Stimulated activated naive CD4-positive, alpha-beta T cell treated with Interleukin-2 at 50 U/mL for 16 hours (primary cell): ENCODE data around the gene SAMD15.
"Not testable (repeated sequence)": the region's sequence is repeated elsewhere in the genome, so short reads cannot be mapped to it uniquely, and the experiment has no call there.

Experiments used
- DNase-seq: peaks from one replicate; lab custom pipeline; 2025; lab: John Stamatoyannopoulos, UW

SAMD15 gene

DNA sequence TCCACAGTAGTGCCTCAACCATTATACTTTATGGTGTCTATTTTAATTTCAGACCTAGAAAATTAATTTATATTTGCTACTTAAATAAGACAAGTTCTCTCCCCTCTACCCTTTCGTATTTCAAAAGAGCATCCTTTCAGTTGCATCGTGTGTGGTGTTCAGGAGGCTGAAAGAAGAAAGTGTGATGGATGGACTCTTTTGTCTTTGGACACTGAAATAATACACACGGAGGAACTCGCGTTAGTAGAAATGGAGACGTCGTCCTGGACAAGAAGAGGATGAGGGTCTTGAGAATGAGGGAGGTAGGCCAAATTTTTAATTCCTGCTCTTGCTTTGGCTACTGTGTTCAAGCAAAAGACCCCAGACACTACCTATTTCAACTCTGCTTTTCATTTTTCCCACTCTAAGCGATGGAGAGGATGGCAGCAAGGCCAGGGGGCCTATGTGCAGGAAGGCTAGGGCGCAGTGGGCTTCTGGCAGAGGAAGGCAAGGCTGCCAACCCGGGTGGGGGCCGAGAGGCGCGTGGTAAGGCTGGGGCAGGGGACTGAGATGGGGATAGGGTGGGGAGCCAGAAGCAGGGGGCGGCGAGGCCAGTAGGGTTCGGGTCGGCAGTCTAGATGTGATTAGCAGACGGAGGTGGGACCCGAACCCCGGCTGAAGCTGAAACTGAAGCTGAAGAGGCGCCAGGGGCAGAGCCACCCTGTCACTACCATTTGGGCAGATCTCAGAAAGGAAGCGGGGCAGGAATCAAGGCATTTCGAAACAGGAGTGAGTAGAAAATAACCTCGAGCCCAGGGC, 1.0 kb upstream of the SAMD15 start:
- DNase-seq = peak; percentile 40

DNA sequence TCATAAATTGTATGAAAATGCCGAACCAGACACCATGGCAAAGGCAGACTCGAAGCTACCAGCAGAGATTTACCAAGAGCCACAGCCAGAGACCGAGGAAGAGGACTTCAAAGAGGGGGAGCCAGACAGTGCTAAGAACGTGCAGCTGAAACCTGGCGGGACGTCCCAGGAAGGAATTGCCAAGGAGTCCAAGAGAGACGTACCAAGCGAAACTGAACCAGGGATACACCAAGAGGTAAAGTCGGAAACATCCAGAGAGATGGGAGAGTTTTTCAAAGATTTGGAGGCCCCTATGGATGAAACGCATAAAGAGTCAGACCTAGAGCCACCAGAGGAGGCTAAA, 294 bp downstream of the SAMD15 start:
- no peak for DNase-seq

DNA sequence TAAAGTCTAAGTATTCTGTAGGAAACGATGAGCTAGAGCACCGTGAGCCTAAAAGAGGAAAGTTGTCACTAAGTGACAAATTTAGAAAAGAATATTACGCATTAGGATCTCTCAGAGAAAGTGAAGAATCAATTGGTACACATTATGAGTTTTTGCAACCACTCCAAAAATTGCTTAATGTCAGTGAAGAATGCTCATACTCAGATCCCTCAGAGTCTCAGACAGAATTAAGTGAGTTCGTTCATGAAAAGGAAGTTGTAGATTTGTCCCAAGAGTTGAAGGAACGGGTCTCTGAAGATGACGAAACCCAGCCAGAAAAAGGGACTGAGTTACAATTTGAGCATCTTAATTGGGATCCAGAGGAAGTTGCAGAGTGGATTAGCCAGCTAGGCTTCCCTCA, 1.5 kb downstream of the SAMD15 start:
- DNase-seq = no peak

DNA sequence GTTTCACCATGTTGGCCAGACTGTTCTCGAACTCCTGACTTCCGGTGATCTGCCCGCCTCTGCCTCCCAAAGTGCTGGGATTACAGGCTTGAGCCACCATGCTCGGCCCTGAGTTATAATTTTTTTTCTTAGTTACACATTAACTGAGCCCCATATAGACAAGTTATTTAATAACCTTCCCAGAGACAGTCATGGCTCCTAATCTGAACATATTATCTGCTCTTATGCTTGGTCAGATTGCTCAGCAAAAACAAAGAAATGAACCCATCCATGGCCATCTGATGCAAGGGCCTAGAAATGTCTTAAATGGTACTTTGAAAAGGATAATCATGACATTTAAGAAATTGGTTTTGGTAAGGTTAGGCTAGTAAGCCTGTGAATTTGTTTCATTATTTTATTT, 13.0 kb downstream of the SAMD15 start:
- no peak for DNase-seq

GRCh38 chr14:77400216-77400615, 23.0 kb downstream of the SAMD15 start:
- DNase-seq = no peak

GRCh38 chr14:77403768-77404167, 26.6 kb downstream of the SAMD15 start:
- no peak for DNase-seq

- DNase-seq = no peak
Observed at GRCh38 chr14:77406086-77406485, 28.9 kb downstream of the SAMD15 start.

DNA sequence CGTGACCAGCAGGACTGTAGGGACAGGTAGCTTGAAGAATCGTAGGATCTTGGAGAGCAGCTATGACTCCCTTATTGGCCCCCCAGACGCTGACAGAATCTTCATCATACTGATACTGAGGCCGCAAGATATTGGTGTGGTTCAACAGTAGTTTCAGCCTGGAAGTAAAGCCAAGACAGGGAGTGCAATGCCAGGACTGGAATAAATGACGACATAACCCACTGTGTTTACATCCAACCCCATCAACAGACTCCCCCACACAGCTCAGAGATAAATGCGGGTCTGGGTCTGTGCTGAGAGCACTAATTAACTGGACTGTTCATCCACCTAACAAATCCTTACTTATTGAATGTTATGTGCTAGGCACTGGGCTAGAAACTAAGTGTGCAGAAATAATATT, 29.5 kb downstream of the SAMD15 start:
- no peak for DNase-seq

- DNase-seq = no peak
Observed at GRCh38 chr14:77407158-77407557, 30.0 kb downstream of the SAMD15 start.

DNA sequence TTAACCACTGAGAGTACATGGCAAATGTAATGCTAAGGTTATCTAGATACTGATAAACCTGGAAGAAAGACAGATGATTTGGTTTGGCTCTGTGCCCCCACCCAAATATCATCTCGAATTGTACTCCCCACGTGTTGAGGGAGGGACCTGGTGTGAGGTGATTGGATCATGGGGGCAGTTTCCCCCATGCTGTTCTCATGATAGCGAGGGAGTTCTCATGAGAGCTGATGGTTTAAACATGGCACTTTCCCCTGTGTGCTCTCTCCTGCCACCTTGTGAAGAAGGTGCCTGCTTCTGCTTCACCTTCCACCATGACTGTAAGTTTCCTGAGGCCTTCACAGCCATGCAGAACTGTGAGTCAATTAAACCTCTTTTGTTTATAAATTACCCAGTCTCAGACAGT, 32.0 kb downstream of the SAMD15 start:
- no peak for DNase-seq

DNA sequence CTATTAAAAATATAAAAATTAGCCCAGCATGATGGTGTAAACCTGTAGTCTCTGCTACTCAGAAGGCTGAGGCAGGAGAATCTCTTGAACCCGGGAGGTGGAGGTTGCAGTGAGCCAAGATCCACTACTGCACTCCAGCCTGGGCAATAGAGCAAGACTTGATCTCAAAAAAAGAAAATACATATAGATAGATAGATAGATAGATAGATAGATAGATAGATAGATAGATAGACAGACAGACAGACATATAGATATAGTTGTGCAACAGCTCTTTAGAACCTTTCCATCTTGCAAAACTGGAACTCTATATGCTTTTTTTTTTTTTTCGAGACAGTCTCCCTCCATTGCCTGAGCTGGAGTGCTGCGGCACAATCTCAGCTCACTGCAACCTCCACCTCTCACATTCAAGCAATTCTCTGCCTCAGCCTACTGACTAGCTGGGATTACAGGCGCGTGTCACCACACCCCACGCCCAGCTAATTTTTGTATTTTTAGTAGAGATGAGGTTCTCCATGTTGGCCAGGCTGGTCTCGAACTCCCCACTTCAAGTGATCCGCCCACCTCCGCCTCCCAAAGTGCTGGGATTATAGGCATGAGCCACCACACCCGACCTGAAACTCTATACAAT, 38.3 kb downstream of the SAMD15 start:
- DNase-seq = not testable (repeated sequence)

- not testable (repeated sequence) for DNase-seq
Observed at GRCh38 chr14:77416098-77416497, 38.9 kb downstream of the SAMD15 start.

GRCh38 chr14:77416836-77417235, 39.7 kb downstream of the SAMD15 start:
- no peak for DNase-seq

- DNase-seq = no peak
Observed at GRCh38 chr14:77421201-77421600, 44.0 kb downstream of the SAMD15 start.

DNA sequence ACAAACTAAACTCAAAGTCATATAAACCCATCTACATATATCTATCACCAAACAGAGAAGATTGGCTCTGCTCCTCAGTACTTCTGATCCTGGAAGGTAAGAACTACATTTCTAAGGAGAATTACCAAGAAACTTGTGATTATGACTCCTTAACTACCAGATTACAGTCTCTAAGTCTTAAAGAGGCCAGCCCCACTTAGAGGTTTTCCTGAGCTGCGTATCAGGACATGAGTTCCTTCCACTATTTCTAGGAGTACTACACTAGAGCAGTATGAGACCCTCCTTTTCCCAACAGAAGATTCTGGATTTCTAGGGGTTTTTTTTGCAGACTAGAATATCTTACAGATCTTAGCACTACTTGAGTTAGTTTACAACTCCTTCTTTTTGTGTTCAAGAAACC, 46.2 kb downstream of the SAMD15 start, which contains the start of gene NOXRED1:
Gene NOXRED1 (minus strand): TSS at position 101 of the 400 bp plus-strand sequence. CDS start 634 bp downstream, outside the sequence.
- DNase-seq = no peak

- no peak for DNase-seq
Observed at GRCh38 chr14:77424862-77425261, 47.7 kb downstream of the SAMD15 start.

DNA sequence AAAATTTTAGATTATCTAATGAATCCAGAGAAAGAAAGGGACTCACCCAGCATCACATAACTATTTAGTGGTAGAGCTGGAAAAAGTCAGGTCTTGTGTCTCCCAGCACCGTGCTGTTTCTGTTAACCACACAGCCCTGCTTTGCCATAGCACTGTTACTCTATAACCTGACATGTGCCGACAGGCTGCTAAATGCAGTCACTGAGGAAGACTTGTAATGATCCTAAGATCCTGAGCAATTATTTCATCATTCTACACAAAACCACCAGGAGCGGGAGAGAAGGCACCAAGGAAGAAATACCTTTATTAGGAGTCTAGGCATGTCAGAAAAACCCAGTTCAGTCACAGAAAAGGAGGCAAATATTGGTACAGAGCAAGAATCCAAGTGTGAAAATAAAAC, 49.2 kb downstream of the SAMD15 start:
- no peak for DNase-seq

DNA sequence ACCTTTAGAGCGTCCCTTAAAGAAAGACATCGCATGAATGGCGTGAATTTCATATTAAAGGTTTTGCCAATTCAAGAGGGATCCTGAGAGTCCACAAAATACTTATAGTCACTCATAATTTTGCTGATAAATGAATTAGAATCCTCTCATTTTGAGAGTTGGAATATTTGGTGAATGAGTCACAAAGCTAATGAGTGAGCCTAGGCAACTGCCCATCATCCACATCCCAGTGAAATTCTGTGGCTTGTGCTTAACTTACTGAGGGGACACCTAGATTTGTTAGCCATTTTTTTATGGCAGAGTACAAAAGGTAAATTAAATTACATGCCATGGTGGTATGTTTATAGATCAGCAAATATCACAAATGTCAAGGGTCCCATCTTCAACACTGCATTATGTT, 58.9 kb downstream of the SAMD15 start:
- DNase-seq = no peak

DNA sequence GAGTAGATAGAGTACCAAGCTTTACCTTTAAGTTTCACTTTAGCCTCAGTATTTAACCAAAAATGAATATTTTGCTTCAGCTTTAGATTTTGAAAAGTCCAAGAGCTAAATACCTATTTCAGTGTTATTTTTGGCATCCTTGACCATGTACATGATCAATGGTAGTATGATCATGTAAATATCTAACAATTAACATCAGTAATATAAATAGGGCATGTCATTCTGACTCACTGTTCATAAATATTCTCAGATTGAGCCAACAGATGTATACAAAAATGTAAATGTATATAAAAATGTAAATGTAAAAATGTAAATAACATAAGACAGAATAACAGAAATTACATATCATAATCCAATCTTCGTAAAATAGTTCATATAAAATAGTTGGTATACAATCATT, 61.4 kb downstream of the SAMD15 start:
- no peak for DNase-seq

DNA sequence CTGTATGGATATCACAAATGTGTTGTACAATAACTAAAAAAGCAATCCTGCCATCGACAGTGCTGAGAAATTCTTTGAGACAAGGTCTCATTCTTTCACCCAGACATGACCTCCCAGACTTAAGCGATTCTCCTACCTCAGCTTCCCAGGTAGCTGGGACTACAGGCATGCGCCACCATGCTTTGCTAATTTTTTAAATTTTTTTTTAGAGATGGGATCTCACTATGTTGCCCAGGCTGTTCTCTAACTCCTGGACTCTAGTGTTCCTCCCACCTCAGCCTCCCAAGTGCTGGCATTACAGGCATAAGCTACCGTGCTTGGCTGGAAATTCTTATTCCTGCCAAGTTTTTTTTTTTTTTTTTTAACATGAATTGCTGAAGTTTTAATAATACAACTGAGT, 62.7 kb downstream of the SAMD15 start:
- DNase-seq = no peak
